ENCODE measurements around the gene STK39. TPM values are rescaled to one million over a fixed set of nuclear protein-coding genes. Genes with fewer than 3 reads are reported as not detected.

STK39 gene
- total RNA-seq, 1 experiment from 2014 or later = 13.8 TPM

- Mint-ChIP-seq H3K27me3 (ENCODE audit: insufficient read depth, unreplicated experiment) (peaks cover 39% of the 10 kb centered on the region), H3K4me1 (ENCODE audit: insufficient read depth, unreplicated experiment) (no peaks in the 10 kb centered on the region), H3K27ac (ENCODE audit: low read depth, unreplicated experiment) (no peak overlapping the region), H3K9me3 (ENCODE audit: unreplicated experiment) (no peaks in the 10 kb centered on the region), H3K4me3 (ENCODE audit: unreplicated experiment) (no peak overlapping the region), H3K36me3 (ENCODE audit: insufficient read depth, unreplicated experiment) (no peaks in the 10 kb centered on the region)
- no peak for DNase-seq (ENCODE audit: unreplicated experiment)
- TF ChIP-seq CTCF (IDR thresholded peaks at IDR 0.05; ENCODE audit: unreplicated experiment) = no peak
- BruUV-seq (replicated peaks) = no TSS peak
- POLR2A ChIA-PET = interaction anchor here (0.5 kb wide), 1 partner anchor 624 kb away, joined by 3 read pairs; no protein-coding TSS in a partner anchor
- CTCF ChIA-PET = interaction anchor here (1.0 to 1.4 kb wide), 3 partner anchors 8 to 176 kb away, joined by 3 to 6 read pairs (median 5); no protein-coding TSS in a partner anchor
- intact Hi-C loops (cut with micrococcal nuclease) = no loop called here
Observed at GRCh38 chr2:167942366-167943081, 304.9 kb downstream of the STK39 start.

GRCh38 chr2:167941604-167942003, 305.8 kb downstream of the STK39 start:
- H3K27me3 Mint-ChIP-seq (ENCODE audit: insufficient read depth, unreplicated experiment) = peaks cover 39% of the 10 kb centered on the region
- no TSS peak for BruUV-seq (replicated peaks)
- H3K4me1 Mint-ChIP-seq (ENCODE audit: insufficient read depth, unreplicated experiment) = no peaks in the 10 kb centered on the region
- no peaks in the 10 kb centered on the region for H3K36me3 Mint-ChIP-seq (ENCODE audit: insufficient read depth, unreplicated experiment)
- H3K4me3 Mint-ChIP-seq (ENCODE audit: unreplicated experiment) = no peak overlapping the region
- POLR2A ChIA-PET = no interaction called here
- no peaks in the 10 kb centered on the region for H3K9me3 Mint-ChIP-seq (ENCODE audit: unreplicated experiment)
- DNase-seq (ENCODE audit: unreplicated experiment) = no peak
- intact Hi-C loops (cut with micrococcal nuclease) = no loop called here
- CTCF ChIA-PET = interaction anchor here (0.8 to 1.4 kb wide), 3 partner anchors 9 to 177 kb away, joined by 4 to 6 read pairs (median 5); no protein-coding TSS in a partner anchor
- no peak overlapping the region for H3K27ac Mint-ChIP-seq (ENCODE audit: low read depth, unreplicated experiment)
- no peak for TF ChIP-seq CTCF (IDR thresholded peaks at IDR 0.05; ENCODE audit: unreplicated experiment)

GRCh38 chr2:167940734-167941507, 306.5 kb downstream of the STK39 start:
- no peak for DNase-seq (ENCODE audit: unreplicated experiment)
- Mint-ChIP-seq H3K9me3 (ENCODE audit: unreplicated experiment) (no peaks in the 10 kb centered on the region), H3K36me3 (ENCODE audit: insufficient read depth, unreplicated experiment) (no peaks in the 10 kb centered on the region), H3K27me3 (ENCODE audit: insufficient read depth, unreplicated experiment) (peaks cover 39% of the 10 kb centered on the region), H3K4me3 (ENCODE audit: unreplicated experiment) (no peak overlapping the region), H3K27ac (ENCODE audit: low read depth, unreplicated experiment) (no peak overlapping the region), H3K4me1 (ENCODE audit: insufficient read depth, unreplicated experiment) (no peaks in the 10 kb centered on the region)
- ChIA-PET CTCF (interaction anchor here (0.5 to 1.5 kb wide), 6 partner anchors 9 to 478 kb away, joined by 3 to 6 read pairs (median 4); no protein-coding TSS in a partner anchor), POLR2A (no interaction called here)
- TF ChIP-seq CTCF (IDR thresholded peaks at IDR 0.05; ENCODE audit: unreplicated experiment) = no peak
- intact Hi-C loops (cut with micrococcal nuclease) = no loop called here
- no TSS peak for BruUV-seq (replicated peaks)

- CTCF ChIA-PET = interaction anchor here (0.5 to 1.5 kb wide), 5 partner anchors 91 to 559 kb away, joined by 3 to 4 read pairs (median 3); no protein-coding TSS in a partner anchor
- no peak overlapping the region for H3K27ac Mint-ChIP-seq (ENCODE audit: low read depth, unreplicated experiment)
- H3K4me1 Mint-ChIP-seq (ENCODE audit: insufficient read depth, unreplicated experiment) = no peaks in the 10 kb centered on the region
- POLR2A ChIA-PET = no interaction called here
- no peaks in the 10 kb centered on the region for H3K36me3 Mint-ChIP-seq (ENCODE audit: insufficient read depth, unreplicated experiment)
- H3K9me3 Mint-ChIP-seq (ENCODE audit: unreplicated experiment) = no peaks in the 10 kb centered on the region
- no TSS peak for BruUV-seq (replicated peaks)
- no peak for TF ChIP-seq CTCF (IDR thresholded peaks at IDR 0.05; ENCODE audit: unreplicated experiment)
- H3K4me3 Mint-ChIP-seq (ENCODE audit: unreplicated experiment) = no peak overlapping the region
- intact Hi-C loops (cut with micrococcal nuclease) = no loop called here
- DNase-seq (ENCODE audit: unreplicated experiment) = no peak
- H3K27me3 Mint-ChIP-seq (ENCODE audit: insufficient read depth, unreplicated experiment) = peaks cover 39% of the 10 kb centered on the region
Observed at GRCh38 chr2:167940346-167940725, 307.1 kb downstream of the STK39 start.

Data from MCF 10A (cell line).